Brain microvascular endothelial cell (primary cell): ENCODE results near the gene SYCN.
"Not testable (repeated sequence)": the region's sequence is repeated elsewhere in the genome, so short reads cannot be mapped to it uniquely, and the experiment has no call there.

ENCODE experiments used
- DNase-seq: peaks from one replicate; pipeline ENCODE4 v3.0.0-alpha.2; 2020
- H3K27ac ChIP-seq: fragments of 250-450 bp; sonication (Bioruptor Pico); 2 replicates; pipeline ENCODE4 v1.5.1; 2020; ENCODE audit warnings: mild to moderate bottlenecking, moderate library complexity
- H3K27me3 ChIP-seq: fragments of 250-450 bp; sonication (Bioruptor Pico); replicated peaks from 2 replicates; pipeline ENCODE4 v1.5.1; 2020; ENCODE audit warnings: mild to moderate bottlenecking
- H3K36me3 ChIP-seq: fragments of 250-450 bp; sonication (Bioruptor Pico); replicated peaks from 2 replicates; pipeline ENCODE4 v1.5.1; 2020; ENCODE audit warnings: mild to moderate bottlenecking
- H3K4me3 ChIP-seq: 2 replicates; pipeline ENCODE4 v1.5.1; 2011; ENCODE audit warnings: low read depth, mild to moderate bottlenecking, control low read depth, low read length, moderate library complexity
- in situ Hi-C: cut with HindIII; loops from 2 replicates; pipeline ENCODE4 v1.10.0; 2017; ENCODE audit warnings: low sequenced_read_pairs, low pct_ligation_motif_present
- TF ChIP-seq, protein P1 (sequence below): IDR thresholded peaks from 2 replicates; pipeline ENCODE4 v1.5.1; 2011; ENCODE audit warnings: low read depth, mild to moderate bottlenecking, moderate library complexity, low read length, control low read depth, inconsistent platforms; ENCODE audit errors: missing control alignments

Gene SYCN

DNA sequence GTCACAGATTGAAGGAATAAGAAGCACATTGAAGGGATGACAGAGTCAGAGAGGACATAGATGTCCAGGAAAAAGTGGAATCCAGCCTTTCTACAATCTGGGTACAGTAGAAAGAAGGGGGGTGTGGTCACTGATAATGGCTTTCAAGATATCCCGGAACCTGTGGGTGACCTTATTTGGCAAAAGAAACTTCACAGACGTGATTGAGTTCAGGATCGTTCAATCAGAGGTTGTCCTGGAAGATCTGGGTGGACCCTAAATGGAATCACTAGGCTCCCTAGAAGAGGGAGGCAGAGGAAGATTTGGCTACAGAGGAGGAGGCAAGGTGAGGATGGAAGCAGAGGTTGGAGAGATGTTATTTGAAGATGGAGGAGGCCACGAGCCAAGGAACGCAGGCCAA, 13.0 kb upstream of the SYCN start:
- Histone ChIP-seq H3K27me3 (no peaks in the 10 kb centered on the region), H3K36me3 (no peaks in the 10 kb centered on the region), H3K27ac (no peak overlapping the region), H3K4me3 (no peak overlapping the region)
- in situ Hi-C loops: no loop called here
- TF ChIP-seq, protein P1, sequence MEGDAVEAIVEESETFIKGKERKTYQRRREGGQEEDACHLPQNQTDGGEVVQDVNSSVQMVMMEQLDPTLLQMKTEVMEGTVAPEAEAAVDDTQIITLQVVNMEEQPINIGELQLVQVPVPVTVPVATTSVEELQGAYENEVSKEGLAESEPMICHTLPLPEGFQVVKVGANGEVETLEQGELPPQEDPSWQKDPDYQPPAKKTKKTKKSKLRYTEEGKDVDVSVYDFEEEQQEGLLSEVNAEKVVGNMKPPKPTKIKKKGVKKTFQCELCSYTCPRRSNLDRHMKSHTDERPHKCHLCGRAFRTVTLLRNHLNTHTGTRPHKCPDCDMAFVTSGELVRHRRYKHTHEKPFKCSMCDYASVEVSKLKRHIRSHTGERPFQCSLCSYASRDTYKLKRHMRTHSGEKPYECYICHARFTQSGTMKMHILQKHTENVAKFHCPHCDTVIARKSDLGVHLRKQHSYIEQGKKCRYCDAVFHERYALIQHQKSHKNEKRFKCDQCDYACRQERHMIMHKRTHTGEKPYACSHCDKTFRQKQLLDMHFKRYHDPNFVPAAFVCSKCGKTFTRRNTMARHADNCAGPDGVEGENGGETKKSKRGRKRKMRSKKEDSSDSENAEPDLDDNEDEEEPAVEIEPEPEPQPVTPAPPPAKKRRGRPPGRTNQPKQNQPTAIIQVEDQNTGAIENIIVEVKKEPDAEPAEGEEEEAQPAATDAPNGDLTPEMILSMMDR: no peak
- DNase-seq: no peak

DNA sequence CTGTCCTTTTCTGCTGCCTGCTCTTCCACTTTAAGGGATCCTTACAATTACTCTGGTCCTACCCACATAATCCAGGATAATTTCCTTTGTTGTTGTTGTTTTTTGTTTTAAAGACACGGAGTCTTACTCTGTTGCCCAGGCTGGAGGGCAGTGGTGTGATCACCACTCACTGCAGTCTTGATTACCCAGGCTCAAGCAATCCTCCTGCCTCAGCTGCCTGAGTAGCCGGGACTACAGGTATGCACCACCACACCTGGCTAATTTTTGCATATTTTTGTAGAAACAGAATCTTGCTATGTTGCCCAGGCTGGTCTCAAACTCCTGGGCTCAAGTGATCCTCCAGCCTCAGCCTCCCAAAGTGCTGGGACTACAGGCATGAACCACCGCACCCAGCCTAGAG, 11.3 kb upstream of the SYCN start:
- H3K27me3 ChIP-seq, H3K36me3 ChIP-seq, H3K27ac ChIP-seq, H3K4me3 ChIP-seq, in situ Hi-C loops, DNase-seq: not testable (repeated sequence)

DNA sequence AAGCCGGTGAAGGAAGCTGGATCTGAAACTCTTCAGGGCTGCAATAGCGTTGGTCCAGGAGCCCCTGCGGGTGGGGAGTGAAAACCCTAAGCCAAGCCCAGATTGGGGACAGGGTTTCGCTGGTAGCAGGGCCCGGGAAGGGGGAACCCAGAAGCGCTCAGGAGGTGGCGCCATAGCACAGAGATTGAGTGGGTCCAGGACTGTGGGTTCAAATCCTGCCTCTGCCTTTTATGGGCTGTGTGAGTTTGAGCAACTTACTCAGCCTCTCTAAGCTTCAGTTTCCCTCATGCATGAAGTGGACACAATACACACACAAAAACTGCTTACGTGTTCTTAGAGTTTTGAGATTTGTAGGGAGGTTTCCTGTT, 8.3 kb upstream of the SYCN start:
- H3K4me3 ChIP-seq: no peak overlapping the region
- no peak overlapping the region for H3K27ac ChIP-seq
- TF ChIP-seq, protein P1: peak; percentile 54
- DNase-seq: peak; percentile 12
- H3K27me3 ChIP-seq: no peaks in the 10 kb centered on the region
- in situ Hi-C loops: no loop called here
- no peaks in the 10 kb centered on the region for H3K36me3 ChIP-seq

DNA sequence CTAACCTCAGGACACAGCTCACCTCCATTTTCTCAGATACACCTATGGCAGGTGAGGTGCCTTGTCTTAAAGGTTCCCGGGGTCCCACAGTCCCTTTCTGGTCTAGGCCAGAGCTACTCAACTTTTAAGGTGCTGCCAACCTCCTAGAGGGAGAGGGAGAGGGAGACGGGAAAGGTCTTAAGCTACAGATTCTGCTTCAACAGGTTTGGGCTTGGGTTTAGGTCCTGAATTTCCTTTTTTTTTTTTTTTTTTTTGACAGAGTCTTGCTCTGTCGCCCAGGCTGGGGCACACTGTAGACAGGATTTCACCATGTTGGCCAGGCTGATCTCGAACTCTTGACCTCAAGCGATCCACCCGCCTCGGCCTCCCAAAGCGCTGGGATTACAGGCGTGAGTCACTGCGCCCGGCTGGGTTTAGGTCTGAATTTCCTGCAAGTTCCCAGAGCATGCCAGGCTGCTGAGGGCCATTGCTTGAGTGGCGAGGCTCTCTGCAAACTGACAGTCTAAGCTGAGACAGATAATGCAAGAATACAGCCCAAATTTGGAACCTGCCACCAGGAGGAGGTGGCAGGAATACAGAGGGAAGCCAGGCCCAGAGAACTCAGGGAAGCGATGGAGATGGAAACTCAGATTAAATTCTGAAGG, 7.8 kb upstream of the SYCN start:
- Histone ChIP-seq H3K27me3 (no peaks in the 10 kb centered on the region), H3K4me3 (no peak overlapping the region), H3K27ac (no peak overlapping the region), H3K36me3 (no peaks in the 10 kb centered on the region)
- peak; percentile 2 for DNase-seq
- in situ Hi-C loops: no loop called here
- TF ChIP-seq, protein P1: no peak

DNA sequence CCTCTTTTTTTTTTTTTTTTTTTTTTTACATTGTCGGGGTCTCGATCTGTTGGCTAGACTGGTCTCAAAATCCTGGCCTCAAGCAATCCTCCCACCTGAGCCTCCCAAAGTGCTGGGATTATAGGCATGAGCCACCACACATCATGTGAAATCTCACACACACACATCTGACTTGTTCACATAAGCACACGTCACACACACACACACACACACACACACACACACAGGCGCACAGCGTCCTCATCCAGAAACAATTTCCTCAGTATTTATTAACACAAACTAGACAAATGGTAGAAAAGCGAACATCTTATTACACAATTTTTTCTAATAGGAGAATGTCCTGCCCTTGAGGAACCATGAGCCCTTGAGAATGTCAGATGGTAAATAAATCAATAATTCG, 5.1 kb upstream of the SYCN start:
- TF ChIP-seq, protein P1: no peak
- in situ Hi-C loops: no loop called here
- H3K4me3 ChIP-seq: no peak overlapping the region
- H3K36me3 ChIP-seq: no peaks in the 10 kb centered on the region
- H3K27me3 ChIP-seq: peaks cover 6% of the 10 kb centered on the region
- no peak for DNase-seq
- H3K27ac ChIP-seq: no peak overlapping the region

DNA sequence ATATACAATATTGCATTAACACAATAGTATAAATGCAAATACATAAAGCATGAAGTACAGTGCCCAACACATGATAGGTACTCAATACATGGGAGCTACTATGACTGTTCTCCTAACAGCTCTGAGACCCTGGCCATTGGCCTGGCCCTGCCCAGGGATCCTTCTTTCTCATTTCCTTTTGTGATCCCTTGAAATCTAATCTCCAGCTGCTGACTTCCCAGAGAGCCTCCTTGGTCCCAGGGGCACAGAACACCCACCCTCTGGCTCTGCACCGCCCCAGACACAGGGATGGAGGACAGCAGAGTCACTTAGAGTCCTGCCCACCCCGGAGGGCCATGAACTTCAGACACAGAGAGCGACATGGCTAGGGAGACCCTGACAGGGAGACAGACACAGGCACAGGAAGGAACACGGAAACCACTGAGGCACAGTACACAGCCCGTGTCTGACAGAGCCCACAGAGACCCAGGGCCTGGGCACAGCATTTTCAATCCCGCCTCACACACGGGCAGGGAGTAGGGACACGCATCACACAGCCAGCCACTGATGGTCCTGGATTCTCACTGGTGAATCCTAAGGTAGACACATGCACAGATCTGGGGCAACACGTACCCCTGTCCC, 4.2 kb upstream of the SYCN start:
- H3K4me3 ChIP-seq: no peak overlapping the region
- in situ Hi-C loops: no loop called here
- H3K27me3 ChIP-seq: peaks cover 15% of the 10 kb centered on the region
- no peak for DNase-seq
- H3K36me3 ChIP-seq: no peaks in the 10 kb centered on the region
- no peak overlapping the region for H3K27ac ChIP-seq
- TF ChIP-seq, protein P1: no peak
